ENCODE data around the gene PHACTR3.

- TF ChIP-seq, protein P1, sequence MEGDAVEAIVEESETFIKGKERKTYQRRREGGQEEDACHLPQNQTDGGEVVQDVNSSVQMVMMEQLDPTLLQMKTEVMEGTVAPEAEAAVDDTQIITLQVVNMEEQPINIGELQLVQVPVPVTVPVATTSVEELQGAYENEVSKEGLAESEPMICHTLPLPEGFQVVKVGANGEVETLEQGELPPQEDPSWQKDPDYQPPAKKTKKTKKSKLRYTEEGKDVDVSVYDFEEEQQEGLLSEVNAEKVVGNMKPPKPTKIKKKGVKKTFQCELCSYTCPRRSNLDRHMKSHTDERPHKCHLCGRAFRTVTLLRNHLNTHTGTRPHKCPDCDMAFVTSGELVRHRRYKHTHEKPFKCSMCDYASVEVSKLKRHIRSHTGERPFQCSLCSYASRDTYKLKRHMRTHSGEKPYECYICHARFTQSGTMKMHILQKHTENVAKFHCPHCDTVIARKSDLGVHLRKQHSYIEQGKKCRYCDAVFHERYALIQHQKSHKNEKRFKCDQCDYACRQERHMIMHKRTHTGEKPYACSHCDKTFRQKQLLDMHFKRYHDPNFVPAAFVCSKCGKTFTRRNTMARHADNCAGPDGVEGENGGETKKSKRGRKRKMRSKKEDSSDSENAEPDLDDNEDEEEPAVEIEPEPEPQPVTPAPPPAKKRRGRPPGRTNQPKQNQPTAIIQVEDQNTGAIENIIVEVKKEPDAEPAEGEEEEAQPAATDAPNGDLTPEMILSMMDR (IDR thresholded peaks at IDR 0.05) = no peak
- no peak for TF ChIP-seq POLR2A (IDR thresholded peaks at IDR 0.05)
- no peak for TF ChIP-seq EP300 (IDR thresholded peaks at IDR 0.05)
These were observed 56.8 kb downstream of the PHACTR3 start for GRCh38 chr20:59661153-59661552.

Measured in tibial nerve (tissue), 4 donors.